ENCODE results near the gene ADAMTSL1.

- TF ChIP-seq CTCF (IDR thresholded peaks at IDR 0.05) (no peak), POLR2A (IDR thresholded peaks at IDR 0.05) (no peak)
These were observed 247.5 kb downstream of the ADAMTSL1 start for GRCh38 chr9:18721267-18721994.
